ENCODE data around the gene WSB1. TPM values are rescaled to one million over a fixed set of nuclear protein-coding genes. Genes with fewer than 3 reads are reported as not detected.

Gene WSB1
- total RNA-seq, 2 experiments from 2014 or later: 84.6 to 87.8 TPM

Other genes starting within 250 kb of the WSB1 start
- 10 to 100 TPM; 39.7 to 40.6 TPM for gene KSR1, start 162.3 kb downstream of the WSB1 start, total RNA-seq